ENCODE data around the gene AJUBA. TPM values are rescaled to one million over a fixed set of nuclear protein-coding genes. Genes with fewer than 3 reads are reported as not detected.

The AJUBA gene
- total and polyA plus RNA-seq, 7 experiments from 2014 or later, result 0.49 to 3.2 (median 1.6) TPM

DNA sequence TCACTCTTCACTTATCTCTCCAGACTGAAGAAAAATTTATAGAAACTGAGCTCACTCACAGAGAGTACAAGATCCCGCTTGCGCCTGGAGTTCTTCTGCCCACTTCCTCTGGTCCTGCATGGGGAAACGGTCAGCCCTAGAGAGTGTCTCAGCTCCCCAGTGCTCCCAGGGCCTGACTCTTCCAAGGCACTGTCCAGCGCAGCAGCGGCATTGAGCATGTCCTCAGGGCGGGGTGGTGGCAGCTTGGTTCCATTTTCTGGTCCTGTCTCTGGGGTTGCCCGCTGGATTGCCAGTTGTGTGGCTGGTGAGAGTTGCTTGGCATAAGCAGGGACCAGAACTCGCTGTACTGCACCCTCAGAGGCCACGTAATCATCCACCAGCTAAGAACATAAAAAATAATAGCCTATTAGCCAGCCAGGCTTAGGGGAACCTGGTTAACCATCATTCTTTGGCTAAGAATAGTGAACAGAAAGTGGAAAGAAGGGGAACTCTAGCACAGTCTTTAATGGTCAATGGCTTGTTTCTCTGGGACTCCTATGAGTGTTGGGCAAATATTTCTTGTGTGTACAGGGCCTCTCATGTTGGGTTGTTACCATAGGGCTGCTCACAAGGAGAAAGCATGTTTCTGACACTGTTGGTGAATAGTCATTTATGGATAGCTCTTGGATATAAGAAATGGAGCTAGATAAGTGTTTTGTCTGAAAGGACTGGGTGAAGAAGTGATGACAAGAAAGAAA is 13.7 kb upstream of the AJUBA start:
- no peak for DNase-seq
- Mint-ChIP-seq H3K27me3 (no peaks in the 10 kb centered on the region), H3K4me3 (no peak overlapping the region), H3K9me3 (no peaks in the 10 kb centered on the region), H3K27ac (no peak overlapping the region), H3K36me3 (peaks cover 0 to 13% (median 4%) of the 10 kb centered on the region in 5 donors), H3K4me1 (peaks cover 0 to 5% (median 3%) of the 10 kb centered on the region in 7 donors)
- Histone ChIP-seq H3K27me3 (ENCODE audit: control insufficient read depth in 2 of 2, insufficient read depth in 2 of 2, low read length in 2 of 2) (no peaks in the 10 kb centered on the region), H3K4me1 (ENCODE audit: control insufficient read depth in 2 of 2, insufficient read depth in 2 of 2, low read length in 2 of 2) (no peaks in the 10 kb centered on the region), H3K27ac (ENCODE audit: low read depth, low read length) (no peak overlapping the region), H3K9me3 (ENCODE audit: control insufficient read depth in 2 of 3, low read length in 3 of 3) (no peaks in the 10 kb centered on the region), H3K4me3 (ENCODE audit: low read length) (no peak overlapping the region), H3K36me3 (ENCODE audit: control insufficient read depth in 2 of 3, insufficient read depth in 3 of 3, low read length in 3 of 3) (peaks cover 0 to 15% (median 4%) of the 10 kb centered on the region in 3 experiments)
- ATAC-seq, result no peak
- intact Hi-C loops (cut with micrococcal nuclease), result no loop called here
- POLR2A ChIA-PET, result interaction anchor here (0.5 to 3.4 kb wide), 9 partner anchors 10 to 62 kb away, joined by 3 to 39 read pairs (median 4); partner anchors contain the start of genes CDH24 and PSMB5
- CTCF ChIA-PET, result interaction anchor here (0.7 to 10.0 kb wide), 11 partner anchors 11 to 1077 kb away, joined by 3 to 199 read pairs (median 8); partner anchors contain the start of genes AJUBA and CDH24

DNA sequence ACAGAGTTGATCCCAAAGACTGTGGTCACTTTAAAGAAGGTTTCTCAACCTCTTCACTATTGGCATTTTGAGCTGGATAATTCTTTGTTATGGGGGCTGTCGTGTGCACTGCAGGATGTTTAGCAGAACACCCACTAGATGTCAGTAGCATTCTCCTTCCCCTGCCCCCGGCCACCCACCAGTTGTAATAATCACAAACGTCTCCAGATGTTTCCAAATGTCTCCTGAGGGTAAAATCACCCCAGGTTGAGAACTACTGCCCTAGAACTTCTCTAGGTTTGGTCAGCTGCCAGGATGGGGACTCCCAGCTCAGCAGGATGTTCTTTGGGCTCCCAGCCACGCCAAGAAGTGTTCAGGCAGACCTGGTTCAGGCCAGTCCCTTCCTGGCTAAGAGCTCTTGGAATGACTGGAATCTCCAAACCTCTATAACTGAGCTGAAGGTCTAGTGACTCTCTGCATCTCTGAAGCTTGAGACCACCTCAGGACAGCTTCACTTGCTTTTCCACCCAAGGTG is 12.5 kb upstream of the AJUBA start:
- ATAC-seq, result peak; percentile 79
- no peak overlapping the region for H3K27ac Mint-ChIP-seq
- intact Hi-C loops (cut with micrococcal nuclease), result loop anchor here (1.0 to 5.0 kb wide), 3 partner anchors 9 to 63 kb away; no protein-coding TSS in a partner anchor
- H3K4me1 Mint-ChIP-seq, result peaks cover 0 to 5% (median 3%) of the 10 kb centered on the region in 7 donors
- Histone ChIP-seq H3K36me3 (ENCODE audit: control insufficient read depth in 2 of 3, insufficient read depth in 3 of 3, low read length in 3 of 3) (peaks cover 0 to 15% (median 4%) of the 10 kb centered on the region in 3 experiments), H3K27ac (ENCODE audit: low read depth, low read length) (no peak overlapping the region), H3K4me1 (ENCODE audit: control insufficient read depth in 2 of 2, insufficient read depth in 2 of 2, low read length in 2 of 2) (no peaks in the 10 kb centered on the region), H3K27me3 (ENCODE audit: control insufficient read depth in 2 of 2, insufficient read depth in 2 of 2, low read length in 2 of 2) (no peaks in the 10 kb centered on the region), H3K9me3 (ENCODE audit: control insufficient read depth in 2 of 3, low read length in 3 of 3) (no peaks in the 10 kb centered on the region), H3K4me3 (ENCODE audit: low read length) (no peak overlapping the region)
- peak in 5 of 9 donors; percentile 39 to 61 (median 53) for DNase-seq
- H3K27me3 Mint-ChIP-seq, result no peaks in the 10 kb centered on the region
- POLR2A ChIA-PET, result interaction anchor here (0.6 to 3.4 kb wide), 11 partner anchors 9 to 485 kb away, joined by 3 to 39 read pairs (median 5); partner anchors contain the start of genes AJUBA and CDH24
- peaks cover 0 to 16% (median 4%) of the 10 kb centered on the region in 5 donors for H3K36me3 Mint-ChIP-seq
- no peak overlapping the region for H3K4me3 Mint-ChIP-seq
- CTCF ChIA-PET, result interaction anchor here (0.6 to 10.0 kb wide), 21 partner anchors 10 to 222 kb away, joined by 3 to 199 read pairs (median 7); partner anchors contain the start of genes AJUBA, CDH24 and PRMT5
- no peaks in the 10 kb centered on the region for H3K9me3 Mint-ChIP-seq

DNA sequence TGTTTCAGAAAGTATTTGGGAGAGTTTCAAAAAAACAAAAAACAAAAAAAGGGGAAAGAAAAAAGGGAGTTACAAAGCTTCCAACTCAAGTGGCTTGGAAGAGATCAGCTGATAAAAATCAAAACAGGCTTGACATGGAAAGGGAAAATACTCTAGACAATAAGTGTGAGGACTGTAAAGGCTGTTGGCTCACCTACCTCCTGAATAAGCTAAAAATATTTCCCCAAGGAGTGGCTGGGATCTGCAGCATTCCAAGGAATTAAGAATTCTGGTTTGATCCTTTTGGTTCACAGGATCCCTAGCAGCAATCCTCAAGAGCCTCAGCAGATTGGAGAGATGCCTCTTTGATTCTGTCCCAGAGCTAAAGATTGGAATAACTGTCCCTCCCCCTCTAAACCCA is 11.2 kb upstream of the AJUBA start:
- ChIA-PET CTCF (interaction anchor here (1.3 to 10.0 kb wide), 9 partner anchors 13 to 75 kb away, joined by 3 to 199 read pairs (median 5); partner anchors contain the start of gene CDH24), POLR2A (interaction anchor here (0.7 to 3.4 kb wide), 5 partner anchors 13 to 1678 kb away, joined by 3 to 39 read pairs (median 4); no protein-coding TSS in a partner anchor)
- Mint-ChIP-seq H3K27ac (peak overlapping the region in 2 of 9 donors; percentile 36 to 70), H3K36me3 (peaks cover 0 to 24% (median 0%) of the 10 kb centered on the region in 5 donors), H3K4me3 (no peak overlapping the region), H3K4me1 (peaks cover 0 to 5% (median 3%) of the 10 kb centered on the region in 7 donors), H3K27me3 (no peaks in the 10 kb centered on the region), H3K9me3 (no peaks in the 10 kb centered on the region)
- Histone ChIP-seq H3K27ac (ENCODE audit: low read depth, low read length) (no peak overlapping the region), H3K36me3 (ENCODE audit: control insufficient read depth in 2 of 3, insufficient read depth in 3 of 3, low read length in 3 of 3) (peaks cover 0 to 21% (median 4%) of the 10 kb centered on the region in 3 experiments), H3K27me3 (ENCODE audit: control insufficient read depth in 2 of 2, insufficient read depth in 2 of 2, low read length in 2 of 2) (no peaks in the 10 kb centered on the region), H3K4me3 (ENCODE audit: low read length) (no peak overlapping the region), H3K9me3 (ENCODE audit: control insufficient read depth in 2 of 3, low read length in 3 of 3) (no peaks in the 10 kb centered on the region), H3K4me1 (ENCODE audit: control insufficient read depth in 2 of 2, insufficient read depth in 2 of 2, low read length in 2 of 2) (no peaks in the 10 kb centered on the region)
- DNase-seq (no peak), ATAC-seq (no peak)
- intact Hi-C loops (cut with micrococcal nuclease), result loop anchor here in 1 of 2 donors (5.0 kb wide), 1 partner anchor 34 kb away; no protein-coding TSS in a partner anchor

DNA sequence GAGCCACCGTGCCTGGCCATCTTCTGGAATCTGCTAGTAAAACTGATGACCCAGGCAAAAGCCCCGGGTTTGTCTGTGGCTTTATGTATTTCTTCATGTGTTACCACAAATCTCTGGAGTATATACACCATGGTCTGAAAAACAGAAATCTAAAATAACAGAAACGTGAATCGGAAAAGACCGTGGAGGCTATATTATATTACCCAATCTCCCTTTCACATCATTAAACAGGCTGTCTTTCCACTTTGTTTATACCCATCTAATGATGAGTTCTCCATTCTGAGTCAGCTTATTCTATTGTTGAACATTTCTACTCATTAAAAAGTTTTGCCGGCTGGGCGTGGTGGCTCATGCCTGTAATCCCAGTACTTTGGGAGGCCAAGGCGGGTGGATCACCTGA is 9.5 kb upstream of the AJUBA start:
- H3K4me1 ChIP-seq (ENCODE audit: control insufficient read depth in 2 of 2, insufficient read depth in 2 of 2, low read length in 2 of 2), result no peaks in the 10 kb centered on the region
- Mint-ChIP-seq H3K4me3 (no peak overlapping the region), H3K27ac (no peak overlapping the region), H3K9me3 (no peaks in the 10 kb centered on the region), H3K27me3 (no peaks in the 10 kb centered on the region), H3K36me3 (peaks cover 0 to 33% (median 4%) of the 10 kb centered on the region in 5 donors), H3K4me1 (peaks cover 0 to 5% (median 3%) of the 10 kb centered on the region in 7 donors)
- peaks cover 0 to 26% (median 4%) of the 10 kb centered on the region in 3 experiments for H3K36me3 ChIP-seq (ENCODE audit: control insufficient read depth in 2 of 3, insufficient read depth in 3 of 3, low read length in 3 of 3)
- POLR2A ChIA-PET, result interaction anchor here (2.1 kb wide), 1 partner anchor 15 kb away, joined by 11 read pairs; no protein-coding TSS in a partner anchor
- no peaks in the 10 kb centered on the region for H3K27me3 ChIP-seq (ENCODE audit: control insufficient read depth in 2 of 2, insufficient read depth in 2 of 2, low read length in 2 of 2)
- CTCF ChIA-PET, result interaction anchor here (1.7 to 10.0 kb wide), 3 partner anchors 17 to 67 kb away, joined by 3 to 199 read pairs (median 5); partner anchors contain the start of gene CDH24
- ATAC-seq, result no peak
- no peaks in the 10 kb centered on the region for H3K9me3 ChIP-seq (ENCODE audit: control insufficient read depth in 2 of 3, low read length in 3 of 3)
- H3K27ac ChIP-seq (ENCODE audit: low read depth, low read length), result no peak overlapping the region
- H3K4me3 ChIP-seq (ENCODE audit: low read length), result no peak overlapping the region
- intact Hi-C loops (cut with micrococcal nuclease), result loop anchor here in 1 of 2 donors (5.0 kb wide), 1 partner anchor 35 kb away; no protein-coding TSS in a partner anchor
- no peak for DNase-seq

DNA sequence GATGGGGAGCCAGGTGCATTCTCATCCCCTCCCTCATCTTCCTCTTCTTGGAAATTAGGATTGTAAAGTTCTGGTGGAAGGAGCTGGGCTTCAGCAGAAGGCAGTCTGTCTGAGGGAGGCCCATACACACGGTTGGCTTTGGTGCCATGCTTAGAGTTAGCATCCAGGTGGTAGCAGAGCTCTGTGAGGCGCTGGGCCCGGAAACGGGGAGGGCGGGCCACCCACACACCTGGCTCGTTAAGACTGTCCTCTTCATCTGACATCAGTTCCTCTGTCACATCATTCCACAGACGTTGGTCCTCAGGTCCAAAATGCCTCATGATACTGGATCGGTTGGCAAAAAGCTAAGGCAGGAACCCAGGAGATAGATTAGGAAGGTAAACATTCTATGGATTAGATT is 4.9 kb upstream of the AJUBA start:
- Histone ChIP-seq H3K36me3 (ENCODE audit: control insufficient read depth in 2 of 3, insufficient read depth in 3 of 3, low read length in 3 of 3) (peaks cover 0 to 27% (median 0%) of the 10 kb centered on the region in 3 experiments), H3K4me1 (ENCODE audit: control insufficient read depth in 2 of 2, insufficient read depth in 2 of 2, low read length in 2 of 2) (peaks cover 0 to 5% of the 10 kb centered on the region in 2 donors), H3K27me3 (ENCODE audit: control insufficient read depth in 2 of 2, insufficient read depth in 2 of 2, low read length in 2 of 2) (no peaks in the 10 kb centered on the region), H3K9me3 (ENCODE audit: control insufficient read depth in 2 of 3, low read length in 3 of 3) (no peaks in the 10 kb centered on the region), H3K27ac (ENCODE audit: low read depth, low read length) (no peak overlapping the region), H3K4me3 (ENCODE audit: low read length) (no peak overlapping the region)
- Mint-ChIP-seq H3K4me3 (no peak overlapping the region), H3K36me3 (peaks cover 0 to 20% (median 0%) of the 10 kb centered on the region in 5 donors), H3K27me3 (no peaks in the 10 kb centered on the region), H3K27ac (no peak overlapping the region), H3K9me3 (no peaks in the 10 kb centered on the region), H3K4me1 (peaks cover 0 to 5% (median 0%) of the 10 kb centered on the region in 7 donors)
- intact Hi-C loops (cut with micrococcal nuclease), result loop anchor here (5.0 to 10.0 kb wide), 3 partner anchors 40 to 200 kb away; partner anchors contain the start of gene SLC7A8 (in 1 of the 2)
- ChIA-PET POLR2A (interaction anchor here (0.7 to 9.2 kb wide), 4 partner anchors 19 to 468 kb away, joined by 3 to 76 read pairs (median 4); partner anchors contain the start of gene CDH24), CTCF (interaction anchor here (1.0 to 9.4 kb wide), 16 partner anchors 9 to 398 kb away, joined by 3 to 264 read pairs (median 8); partner anchors contain the start of genes CDH24, DAD1, HAUS4 and PRMT5)
- DNase-seq (no peak), ATAC-seq (no peak)

Data from naive thymus-derived CD4-positive, alpha-beta T cell (primary cell).